Vagina (tissue), 2 donors: ENCODE results near the gene GP1BA. TPM values are rescaled to one million over a fixed set of nuclear protein-coding genes. Genes with fewer than 3 reads are reported as not detected.

Experiments used
- DNase-seq, 2 donors: peaks; one replicate each; pipeline ENCODE4 v3.0.0-alpha.2; 2017; ENCODE audit errors: extremely low spot score in 2 of 2
- H3K27ac ChIP-seq: fragments of 200-600 bp; sonication (generic); one replicate; pipeline ENCODE4 v1.5.1; 2019
- H3K27me3 ChIP-seq: fragments of 200-600 bp; sonication (generic); one replicate; pipeline ENCODE4 v1.5.1; 2019
- H3K36me3 ChIP-seq, 2 donors: fragments of 200-600 bp; sonication (generic); one replicate each; pipeline ENCODE4 v1.5.1; 2017 to 2019
- H3K4me1 ChIP-seq: fragments of 200-600 bp; sonication (generic); one replicate; pipeline ENCODE4 v1.5.1; 2019
- H3K4me3 ChIP-seq, 2 donors: fragments of 200-600 bp; sonication (generic); 1 replicate in 1 of 2; 2 replicates in 1 of 2; pipeline ENCODE4 v1.5.1; 2016 to 2019
- H3K9me3 ChIP-seq: fragments of 200-600 bp; sonication (generic); one replicate; pipeline ENCODE4 v1.5.1; 2019
- CTCF ChIP-seq, 3 experiments: fragments of 450-650 bp in 2 of 3; fragments of 200-600 bp in 1 of 3; sonication (generic) in 1 of 3; IDR thresholded peaks; one replicate each; pipeline ENCODE4 v1.5.1; 2017 to 2019; ENCODE audit warnings: antibody characterized with exemption in 3 of 3, mild to moderate bottlenecking in 2 of 3, moderate library complexity in 2 of 3
- POLR2A ChIP-seq, 2 donors: fragments of 450-650 bp; IDR thresholded peaks; one replicate each; pipeline ENCODE4 v1.6.1; 2017; ENCODE audit warnings: antibody characterized with exemption in 2 of 2, mild to moderate bottlenecking in 2 of 2, moderate library complexity in 2 of 2
- POLR2AphosphoS5 ChIP-seq, 2 donors: sonication (generic); formaldehyde crosslinking; IDR thresholded peaks; one replicate each; pipeline ENCODE4 v1.9.0; 2017; ENCODE audit warnings: antibody characterized with exemption in 2 of 2, mild to moderate bottlenecking in 2 of 2, low read depth in 1 of 2; ENCODE audit not compliant: insufficient read depth in 1 of 2
- intact Hi-C: fragments of 100-400 bp; cut with DNase I; formaldehyde crosslinking; loops from one replicate; pipeline ENCODE4 v1.15.1; 2023
- microRNA-seq: library from miRNA; unstranded; fragments of <30 nt; microRNA quantifications from one replicate; pipeline ENCODE4, GENCODE V29; 2017; ENCODE audit warnings: borderline number of aligned reads, borderline replicate concordance
- small RNA-seq: library from RNA; depleted of rRNA; stranded (forward); fragments of <200 nt; gene quantifications from one replicate; pipeline ENCODE3, GENCODE V24; 2016
- total RNA-seq: library from RNA; depleted of rRNA; stranded (reverse); fragments of >200 nt; gene quantifications from one replicate; pipeline ENCODE4 v1.2.3, GENCODE V29; 2016

The GP1BA gene
- total RNA-seq, 1 donor from 2014 or later = not detected

GRCh38 chr17:4978726-4979125 is 46.6 kb downstream of the GP1BA start:
- DNase-seq = no peak
- Histone ChIP-seq H3K27me3 (no peaks in the 10 kb centered on the region), H3K9me3 (no peaks in the 10 kb centered on the region), H3K4me1 (no peaks in the 10 kb centered on the region), H3K4me3 (no peak overlapping the region), H3K36me3 (peaks cover 0 to 58% of the 10 kb centered on the region in 2 donors), H3K27ac (no peak overlapping the region)
- intact Hi-C loops = no loop called here
- no peak for TF ChIP-seq POLR2AphosphoS5 (IDR thresholded peaks at IDR 0.05; ENCODE audit: insufficient read depth in 1 of 2, low read depth in 1 of 2)
- no peak for TF ChIP-seq POLR2A (IDR thresholded peaks at IDR 0.05)
- no peak for TF ChIP-seq CTCF (IDR thresholded peaks at IDR 0.05)

DNA sequence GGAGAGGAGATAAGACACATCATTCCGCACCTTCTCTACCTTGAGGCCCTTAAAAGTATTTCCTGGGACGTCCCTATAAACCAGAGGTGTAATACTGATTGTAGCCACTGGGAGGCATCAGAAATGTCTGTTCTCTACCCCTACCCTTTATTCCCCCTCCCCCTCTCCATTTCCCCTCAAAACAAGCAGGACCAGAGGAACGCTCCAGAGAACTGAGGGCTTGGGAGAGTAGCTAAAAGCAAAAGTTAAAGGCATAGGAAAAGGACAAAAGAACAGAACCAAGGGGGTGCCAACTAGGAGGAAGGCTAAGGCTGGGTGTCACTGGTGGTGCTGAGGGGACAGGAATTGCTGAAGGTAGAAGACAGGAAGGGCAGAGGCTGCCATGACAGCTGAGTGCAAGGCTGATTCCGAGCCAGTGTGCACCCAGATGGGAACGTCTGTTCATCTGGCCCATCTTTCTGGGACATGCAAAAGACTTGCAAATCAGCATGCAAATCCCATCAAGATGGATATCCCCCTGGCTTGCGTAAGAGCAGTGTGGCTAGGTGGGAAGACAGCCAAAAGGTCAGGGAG is 48.7 kb downstream of the GP1BA start:
- no peak overlapping the region for H3K27ac ChIP-seq
- DNase-seq = no peak
- H3K27me3 ChIP-seq = no peaks in the 10 kb centered on the region
- TF ChIP-seq POLR2A (IDR thresholded peaks at IDR 0.05) (no peak), CTCF (IDR thresholded peaks at IDR 0.05) (peak; percentile 41 to 71 (median 59))
- intact Hi-C loops = loop anchor here (5.0 to 10.0 kb wide), 2 partner anchors 54 to 73 kb away; partner anchors contain the start of gene SLC52A1
- H3K9me3 ChIP-seq = no peaks in the 10 kb centered on the region
- peaks cover 4% of the 10 kb centered on the region for H3K4me1 ChIP-seq
- H3K36me3 ChIP-seq = peaks cover 0 to 52% of the 10 kb centered on the region in 2 donors
- H3K4me3 ChIP-seq = no peak overlapping the region

DNA sequence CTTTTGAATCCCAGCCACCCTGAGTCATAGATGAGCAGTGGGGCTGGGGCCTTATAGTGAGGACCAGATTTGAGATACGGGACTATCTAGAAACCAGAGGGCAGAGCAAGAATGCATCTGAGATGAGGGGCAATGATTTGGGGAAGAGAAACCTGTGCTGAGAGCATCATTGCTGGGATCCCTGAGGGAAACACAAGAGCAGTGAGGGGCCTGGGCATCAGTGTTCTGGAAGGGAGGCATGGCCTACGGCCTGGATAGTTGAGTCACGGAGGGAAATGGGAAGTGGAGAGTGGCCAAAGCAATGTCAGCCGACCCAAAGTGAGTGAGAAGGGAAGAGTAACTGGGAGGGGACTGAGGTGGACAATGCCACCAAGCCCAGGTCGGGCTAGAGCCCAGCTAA is 50.2 kb downstream of the GP1BA start:
- DNase-seq = no peak
- Histone ChIP-seq H3K4me1 (peaks cover 17% of the 10 kb centered on the region), H3K27ac (no peak overlapping the region), H3K27me3 (no peaks in the 10 kb centered on the region), H3K36me3 (peaks cover 0 to 37% of the 10 kb centered on the region in 2 donors), H3K9me3 (no peaks in the 10 kb centered on the region), H3K4me3 (no peak overlapping the region)
- intact Hi-C loops = loop anchor here (5.0 to 10.0 kb wide), 2 partner anchors 52 to 75 kb away; partner anchors contain the start of gene SLC52A1
- no peak for TF ChIP-seq POLR2AphosphoS5 (IDR thresholded peaks at IDR 0.05; ENCODE audit: insufficient read depth in 1 of 2, low read depth in 1 of 2)
- no peak for TF ChIP-seq CTCF (IDR thresholded peaks at IDR 0.05)
- no peak for TF ChIP-seq POLR2A (IDR thresholded peaks at IDR 0.05)

Small RNA genes within 50 kb of the gene (microRNA-seq; reads per million reads assigned to microRNA genes)
- gene MIR6864 = not detected
- gene MIR6865 = not detected

Small RNA genes within 50 kb of the gene (small RNA-seq; reads per million reads assigned to genes)
- gene MIR6864 (not detected), gene MIR6865 (0.26 reads per million)

Other genes starting within 250 kb of the GP1BA start
- gene PELP1, start 228.1 kb upstream of the GP1BA start, total RNA-seq = 19.4 TPM
- gene ARRB2, start 221.6 kb upstream of the GP1BA start, total RNA-seq = 28.0 TPM
- 28.5 TPM for gene MED11, start 200.8 kb upstream of the GP1BA start, total RNA-seq
- gene ZMYND15, start 192.4 kb upstream of the GP1BA start, total RNA-seq = not detected
- 6.4 TPM for gene CXCL16, start 192.3 kb upstream of the GP1BA start, total RNA-seq
- not detected for gene TM4SF5, start 160.4 kb upstream of the GP1BA start, total RNA-seq
- 12.5 TPM for gene VMO1, start 145.9 kb upstream of the GP1BA start, total RNA-seq
- gene GLTPD2, start 143.3 kb upstream of the GP1BA start, total RNA-seq = not detected
- gene PSMB6, start 136.1 kb upstream of the GP1BA start, total RNA-seq = 110 TPM
- gene PLD2, start 125.1 kb upstream of the GP1BA start, total RNA-seq = 63.6 TPM
- 120 TPM for gene MINK1, start 98.9 kb upstream of the GP1BA start, total RNA-seq
- gene C17orf107, start 32.7 kb upstream of the GP1BA start, total RNA-seq = 1.7 TPM
- 0.98 TPM for gene CHRNE, start 29.2 kb upstream of the GP1BA start, total RNA-seq
- 45.7 TPM for gene SLC25A11, start 7.8 kb downstream of the GP1BA start, total RNA-seq
- 54.3 TPM for gene RNF167, start 8.0 kb downstream of the GP1BA start, total RNA-seq
- 811 TPM for gene PFN1, start 16.3 kb downstream of the GP1BA start, total RNA-seq
- 5.6 TPM for gene ENO3, start 18.8 kb downstream of the GP1BA start, total RNA-seq
- gene SPAG7, start 35.5 kb downstream of the GP1BA start, total RNA-seq = 34.6 TPM
- 36.3 TPM for gene CAMTA2, start 55.4 kb downstream of the GP1BA start, total RNA-seq
- 1.7 TPM for gene INCA1, start 65.2 kb downstream of the GP1BA start, total RNA-seq
- 46.9 TPM for gene KIF1C, start 65.7 kb downstream of the GP1BA start, total RNA-seq
- gene SLC52A1, start 103.1 kb downstream of the GP1BA start, total RNA-seq = 0.49 TPM
- gene ZFP3, start 146.2 kb downstream of the GP1BA start, total RNA-seq = 3.4 TPM
- 4.9 TPM for gene ZNF232, start 179.6 kb downstream of the GP1BA start, total RNA-seq
- gene USP6, start 183.8 kb downstream of the GP1BA start, total RNA-seq = 0.49 TPM